MM.1S (cell line): Measurements from ENCODE around the gene LDAF1.

Experiments
- DNase-seq: peaks from one replicate; pipeline ENCODE4 v3.0.0-alpha.2; 2015
- H2AFZ ChIP-seq: fragments of 300-600 bp; sonication (generic); 2 replicates; pipeline ENCODE4 v1.6.0; 2016; ENCODE audit warnings: antibody characterized with exemption, low read length
- H3F3A ChIP-seq: fragments of 300-600 bp; sonication (generic); 2 replicates; pipeline ENCODE4 v1.6.1; 2016; ENCODE audit warnings: mild to moderate bottlenecking, antibody characterized with exemption, low read length, moderate library complexity, mixed read lengths; ENCODE audit not compliant: insufficient read depth
- H3K27ac ChIP-seq: fragments of 300-600 bp; sonication (generic); 2 replicates; pipeline ENCODE4 v1.5.1; 2016; ENCODE audit warnings: mild to moderate bottlenecking, low read length
- H3K27me3 ChIP-seq: fragments of 300-600 bp; sonication (generic); replicated peaks from 2 replicates; pipeline ENCODE4 v1.6.0; 2016; ENCODE audit warnings: low read length; ENCODE audit not compliant: insufficient read depth
- H3K36me3 ChIP-seq: fragments of 300-600 bp; sonication (generic); replicated peaks from 2 replicates; pipeline ENCODE4 v1.6.1; 2016; ENCODE audit warnings: mild to moderate bottlenecking, low read length, mixed read lengths; ENCODE audit not compliant: insufficient read depth
- H3K4me1 ChIP-seq: fragments of 300-600 bp; sonication (generic); 2 replicates; pipeline ENCODE4 v1.6.1; 2016; ENCODE audit warnings: low read length, mixed read lengths
- H3K4me2 ChIP-seq: fragments of 300-600 bp; sonication (generic); 2 replicates; pipeline ENCODE4 v1.6.0; 2016; ENCODE audit warnings: low read depth, low read length
- H3K4me3 ChIP-seq: fragments of 300-600 bp; sonication (generic); 2 replicates; pipeline ENCODE4 v1.5.1; 2016; ENCODE audit warnings: low read length, mixed read lengths
- H3K79me2 ChIP-seq: fragments of 300-600 bp; sonication (generic); 2 replicates; pipeline ENCODE4 v1.6.1; 2016; ENCODE audit warnings: mixed run types, low read length, mixed read lengths
- H3K9ac ChIP-seq: fragments of 300-600 bp; sonication (generic); 2 replicates; pipeline ENCODE4 v1.6.1; 2016; ENCODE audit warnings: low read length, mixed read lengths
- H3K9me2 ChIP-seq: fragments of 300-600 bp; sonication (generic); replicated peaks from 2 replicates; pipeline ENCODE4 v1.6.1; 2016; ENCODE audit warnings: mild to moderate bottlenecking, low read length, mixed read lengths; ENCODE audit not compliant: insufficient read depth
- H3K9me3 ChIP-seq: fragments of 300-600 bp; sonication (generic); replicated peaks from 2 replicates; pipeline ENCODE4 v1.6.1; 2016; ENCODE audit warnings: mild to moderate bottlenecking, low read length, mixed read lengths; ENCODE audit not compliant: insufficient read depth
- H4K20me1 ChIP-seq: fragments of 300-600 bp; sonication (generic); 2 replicates; pipeline ENCODE4 v1.6.1; 2016; ENCODE audit warnings: mild to moderate bottlenecking, low read length, moderate library complexity, mixed read lengths; ENCODE audit not compliant: insufficient read depth
- CTCF ChIP-seq: fragments of 300-600 bp; sonication (generic); IDR thresholded peaks from 2 replicates; pipeline ENCODE4 v1.5.1; 2016; ENCODE audit warnings: antibody characterized with exemption, low read length, mixed read lengths
- EZH2 ChIP-seq: fragments of 300-600 bp; sonication (generic); optimal IDR thresholded peaks from 2 replicates; pipeline ENCODE3; 2017; ENCODE audit warnings: low read depth, mild to moderate bottlenecking, antibody characterized with exemption, low read length, mixed read lengths
- EZH2phosphoT487 ChIP-seq: fragments of 300-600 bp; sonication (generic); IDR thresholded peaks from 2 replicates; pipeline ENCODE4 v1.6.1; 2018; ENCODE audit warnings: antibody characterized with exemption, low read length

Gene LDAF1

GRCh38 chr16:21186326-21186691, 27.8 kb downstream of the LDAF1 start:
- H3K9me3 ChIP-seq, result no peaks in the 10 kb centered on the region
- H4K20me1 ChIP-seq, result no peaks in the 10 kb centered on the region
- H2AFZ ChIP-seq, result no peak overlapping the region
- H3K4me1 ChIP-seq, result no peaks in the 10 kb centered on the region
- no peaks in the 10 kb centered on the region for H3K36me3 ChIP-seq
- no peaks in the 10 kb centered on the region for H3K27me3 ChIP-seq
- H3F3A ChIP-seq, result no peaks in the 10 kb centered on the region
- H3K27ac ChIP-seq, result no peak overlapping the region
- H3K4me3 ChIP-seq, result no peak overlapping the region
- TF ChIP-seq EZH2phosphoT487 (no peak), EZH2 (no peak), CTCF (no peak)
- no peak overlapping the region for H3K4me2 ChIP-seq
- H3K9me2 ChIP-seq, result no peaks in the 10 kb centered on the region
- no peak overlapping the region for H3K9ac ChIP-seq
- no peaks in the 10 kb centered on the region for H3K79me2 ChIP-seq
- DNase-seq, result no peak

- H3K4me1 ChIP-seq, result no peaks in the 10 kb centered on the region
- no peak overlapping the region for H2AFZ ChIP-seq
- no peaks in the 10 kb centered on the region for H3K79me2 ChIP-seq
- no peak overlapping the region for H3K4me3 ChIP-seq
- H3F3A ChIP-seq, result no peaks in the 10 kb centered on the region
- TF ChIP-seq EZH2phosphoT487 (no peak), EZH2 (no peak), CTCF (no peak)
- no peak overlapping the region for H3K27ac ChIP-seq
- no peak overlapping the region for H3K4me2 ChIP-seq
- no peak for DNase-seq
- H3K9ac ChIP-seq, result no peak overlapping the region
- no peaks in the 10 kb centered on the region for H3K27me3 ChIP-seq
- no peaks in the 10 kb centered on the region for H3K9me2 ChIP-seq
- H3K9me3 ChIP-seq, result no peaks in the 10 kb centered on the region
- H3K36me3 ChIP-seq, result no peaks in the 10 kb centered on the region
- no peaks in the 10 kb centered on the region for H4K20me1 ChIP-seq
These were observed 30.8 kb downstream of the LDAF1 start for GRCh38 chr16:21189311-21189710.

- no peak overlapping the region for H3K9ac ChIP-seq
- H3K36me3 ChIP-seq, result no peaks in the 10 kb centered on the region
- no peak overlapping the region for H3K27ac ChIP-seq
- H3F3A ChIP-seq, result no peaks in the 10 kb centered on the region
- H3K4me3 ChIP-seq, result no peak overlapping the region
- TF ChIP-seq CTCF (no peak), EZH2phosphoT487 (no peak), EZH2 (no peak)
- no peaks in the 10 kb centered on the region for H3K9me3 ChIP-seq
- no peak for DNase-seq
- H3K79me2 ChIP-seq, result no peaks in the 10 kb centered on the region
- no peak overlapping the region for H2AFZ ChIP-seq
- H3K4me2 ChIP-seq, result no peak overlapping the region
- H3K9me2 ChIP-seq, result no peaks in the 10 kb centered on the region
- no peaks in the 10 kb centered on the region for H3K27me3 ChIP-seq
- H4K20me1 ChIP-seq, result no peaks in the 10 kb centered on the region
- no peaks in the 10 kb centered on the region for H3K4me1 ChIP-seq
These were observed 31.5 kb downstream of the LDAF1 start for GRCh38 chr16:21190013-21190412.
